ENCODE results near the gene PPP4R3A.
A peak's percentile ranks its signal among the peaks of the same experiment; 100 is the strongest.
"Not testable (repeated sequence)": the region's sequence is repeated elsewhere in the genome, so short reads cannot be mapped to it uniquely, and the experiment has no call there.

Gene PPP4R3A

DNA sequence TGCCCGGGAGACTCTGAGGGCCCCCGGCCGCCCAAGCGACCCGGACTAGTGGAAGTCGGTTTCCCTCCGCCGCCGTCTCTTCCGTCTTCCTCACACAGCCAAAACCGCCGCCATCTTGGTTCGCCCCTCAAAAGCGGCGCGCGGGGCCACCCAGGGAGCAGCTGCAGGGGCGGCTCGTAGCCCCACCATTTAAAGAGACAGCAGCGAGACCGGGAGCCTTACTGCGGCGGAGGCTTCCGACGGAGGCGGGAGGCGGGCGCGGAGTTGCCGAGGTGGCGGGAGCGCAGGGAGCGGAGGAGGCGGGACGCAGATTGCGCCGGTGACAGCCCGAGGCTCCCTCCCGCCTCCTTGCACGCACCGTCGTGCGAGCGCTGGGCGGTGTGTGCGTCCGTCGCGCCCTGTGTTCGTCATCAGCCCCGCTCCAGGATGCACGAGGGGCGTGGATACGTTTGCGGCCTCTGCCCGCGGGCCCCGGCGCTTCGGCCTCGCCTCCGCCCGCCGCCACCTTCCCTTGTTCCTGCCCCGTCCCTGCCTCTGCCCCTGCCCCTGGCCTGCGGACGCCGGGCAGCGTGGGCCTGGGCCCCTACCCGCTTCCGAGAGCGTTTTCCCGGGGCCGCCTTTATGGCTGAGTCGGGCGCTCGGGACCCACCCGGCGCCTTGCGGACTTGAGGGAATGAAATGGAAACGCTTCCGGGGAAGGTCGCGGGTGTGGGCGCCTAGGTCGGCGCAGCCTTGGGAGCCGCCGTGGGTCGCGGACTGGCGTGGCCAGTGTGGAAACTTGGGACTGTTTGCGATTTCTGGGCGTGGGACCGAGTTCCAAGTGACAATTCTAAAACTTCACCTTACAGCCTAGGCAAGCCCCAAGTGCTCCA lies at the start of gene PPP4R3A:
Gene PPP4R3A, minus strand, starts transcription at position 140 of the 872 bp plus-strand sequence. CDS start 663 bp downstream, outside the sequence.
- peak; percentile 97 for DNase-seq

- no peak for DNase-seq
Measured at GRCh38 chr14:91555531-91555930, 45.4 kb upstream of the PPP4R3A start.

DNA sequence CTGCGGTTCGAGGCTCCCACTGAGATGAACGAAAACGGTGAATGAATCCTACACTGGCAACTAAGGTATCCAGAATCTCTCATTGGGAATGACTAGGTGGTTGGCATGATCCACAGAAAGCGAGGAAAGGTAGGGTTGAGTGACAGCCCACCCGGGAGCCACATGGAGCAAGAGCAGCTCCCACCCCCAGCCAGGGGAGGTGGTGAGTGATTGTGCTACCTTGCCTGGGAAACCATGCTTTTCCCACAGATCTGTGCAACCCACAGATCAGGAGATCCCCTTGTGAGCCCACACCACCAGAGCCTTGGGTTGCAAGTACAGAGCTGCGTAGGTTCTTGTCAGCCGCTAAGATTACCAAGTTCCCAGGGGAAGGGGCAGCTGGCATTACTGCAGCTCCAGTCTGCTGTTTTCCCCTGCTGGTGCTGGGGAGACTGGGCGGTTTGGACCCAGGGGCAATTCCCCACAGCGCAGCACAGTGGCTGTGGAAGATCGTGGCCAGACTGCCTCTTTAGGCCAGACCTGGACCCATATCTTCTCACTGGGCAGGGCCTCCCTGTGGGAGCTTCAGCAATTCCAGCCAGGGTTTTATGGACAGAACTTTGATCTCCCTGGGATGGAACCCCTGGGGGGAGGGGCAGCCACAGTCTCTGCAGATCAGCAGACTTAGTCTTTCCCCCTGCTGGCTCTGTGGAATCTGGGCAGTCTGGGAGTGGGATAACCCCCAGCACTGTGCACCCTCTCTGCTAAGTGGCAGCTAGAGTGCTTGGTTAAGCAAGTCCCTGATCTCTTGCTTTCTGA lies 44.6 kb upstream of the PPP4R3A start:
- no peak for DNase-seq

- DNase-seq, result no peak
Measured at GRCh38 chr14:91548108-91548507, 38.0 kb upstream of the PPP4R3A start.

- DNase-seq, result peak; percentile 17
Measured at GRCh38 chr14:91545946-91546716, 36.0 kb upstream of the PPP4R3A start.

DNA sequence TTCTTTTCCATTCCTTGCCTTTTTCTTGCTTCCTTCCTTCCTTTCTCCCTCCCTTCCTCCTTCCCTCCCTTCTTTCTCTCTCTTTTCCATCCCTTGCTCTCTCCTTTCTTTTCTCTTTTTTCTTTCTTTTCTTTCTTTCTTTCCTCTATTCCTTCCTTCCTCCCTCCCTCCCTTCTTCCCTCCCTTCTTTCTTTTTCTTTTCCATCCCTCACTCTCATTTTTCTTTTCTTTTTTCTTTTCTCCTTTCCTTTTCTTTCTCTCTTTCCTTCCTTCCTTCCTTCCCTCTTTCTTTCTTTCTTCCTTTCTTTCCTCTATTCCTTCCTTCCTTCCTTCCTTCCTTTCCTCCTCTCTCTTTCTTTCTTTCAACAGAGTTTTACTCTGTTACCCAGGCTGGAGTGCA lies 35.1 kb upstream of the PPP4R3A start:
- DNase-seq, result no peak

- no peak for DNase-seq
Measured at GRCh38 chr14:91536327-91536726, 26.2 kb upstream of the PPP4R3A start.

GRCh38 chr14:91534059-91534458 lies 23.9 kb upstream of the PPP4R3A start:
- not testable (repeated sequence) for DNase-seq

GRCh38 chr14:91533623-91534022 lies 23.5 kb upstream of the PPP4R3A start:
- no peak for DNase-seq

GRCh38 chr14:91523972-91524371 lies 13.9 kb upstream of the PPP4R3A start:
- DNase-seq, result no peak

GRCh38 chr14:91521061-91521640 lies 11.0 kb upstream of the PPP4R3A start:
- no peak for DNase-seq

GRCh38 chr14:91520138-91520537 lies 10.0 kb upstream of the PPP4R3A start:
- no peak for DNase-seq

- no peak for DNase-seq
Measured at GRCh38 chr14:91519239-91520036, 9.3 kb upstream of the PPP4R3A start.

DNA sequence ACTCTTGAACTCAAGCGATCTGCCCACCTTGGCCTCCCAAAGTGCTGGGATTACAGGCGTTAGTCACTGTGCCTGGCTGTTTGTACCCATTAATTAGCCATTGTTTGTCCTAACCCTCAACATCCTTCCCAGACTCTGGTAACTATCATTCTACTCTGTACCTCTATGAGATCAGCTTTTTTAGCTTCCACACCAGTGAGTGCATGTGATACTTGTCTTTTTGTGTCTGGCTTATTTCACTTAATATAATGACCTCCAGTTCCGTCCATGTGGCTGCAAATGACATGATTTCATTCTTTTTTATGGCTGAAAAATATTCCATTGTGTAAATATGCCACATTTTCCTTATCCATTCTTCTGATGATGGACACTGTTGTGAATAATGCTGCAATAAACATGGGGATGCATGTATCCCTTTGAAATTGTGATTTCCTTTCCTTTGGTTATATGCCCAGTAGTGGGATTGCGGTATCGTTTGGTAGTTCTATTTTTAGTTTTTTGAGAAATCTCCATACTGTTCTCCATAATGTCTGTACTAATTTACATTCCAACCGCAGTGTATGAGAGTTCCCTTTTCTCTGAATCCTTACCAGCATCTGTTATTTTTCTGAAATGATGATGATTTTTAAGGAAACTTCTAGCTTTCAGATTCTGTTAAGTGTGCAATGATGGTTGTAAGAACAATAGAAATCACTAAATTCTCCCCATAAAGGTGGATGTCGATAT lies 6.7 kb upstream of the PPP4R3A start:
- no peak for DNase-seq

DNA sequence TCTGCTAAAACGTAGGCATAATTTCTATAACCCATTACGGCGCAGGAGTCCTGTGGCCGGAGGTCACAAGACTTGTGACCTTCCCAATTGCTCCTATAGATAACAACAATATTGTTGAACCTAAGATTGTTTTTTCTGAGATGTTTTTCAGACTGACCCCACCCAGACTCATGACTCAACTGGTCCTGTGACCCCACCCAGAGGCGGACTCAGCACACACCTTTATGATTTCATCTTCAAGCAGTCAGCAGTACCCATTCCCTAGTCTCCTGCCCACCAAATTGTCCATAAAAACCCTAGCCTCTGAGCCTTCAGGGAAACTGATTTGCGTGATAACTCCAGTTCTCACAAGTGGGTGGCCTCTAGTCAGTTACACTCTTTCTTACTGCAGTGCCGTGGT lies 5.9 kb upstream of the PPP4R3A start:
- no peak for DNase-seq

GRCh38 chr14:91511043-91511383 lies 903 bp upstream of the PPP4R3A start:
- DNase-seq, result peak; percentile 45

GRCh38 chr14:91509878-91510170 lies 286 bp downstream of the PPP4R3A start:
- DNase-seq, result peak; percentile 69

DNA sequence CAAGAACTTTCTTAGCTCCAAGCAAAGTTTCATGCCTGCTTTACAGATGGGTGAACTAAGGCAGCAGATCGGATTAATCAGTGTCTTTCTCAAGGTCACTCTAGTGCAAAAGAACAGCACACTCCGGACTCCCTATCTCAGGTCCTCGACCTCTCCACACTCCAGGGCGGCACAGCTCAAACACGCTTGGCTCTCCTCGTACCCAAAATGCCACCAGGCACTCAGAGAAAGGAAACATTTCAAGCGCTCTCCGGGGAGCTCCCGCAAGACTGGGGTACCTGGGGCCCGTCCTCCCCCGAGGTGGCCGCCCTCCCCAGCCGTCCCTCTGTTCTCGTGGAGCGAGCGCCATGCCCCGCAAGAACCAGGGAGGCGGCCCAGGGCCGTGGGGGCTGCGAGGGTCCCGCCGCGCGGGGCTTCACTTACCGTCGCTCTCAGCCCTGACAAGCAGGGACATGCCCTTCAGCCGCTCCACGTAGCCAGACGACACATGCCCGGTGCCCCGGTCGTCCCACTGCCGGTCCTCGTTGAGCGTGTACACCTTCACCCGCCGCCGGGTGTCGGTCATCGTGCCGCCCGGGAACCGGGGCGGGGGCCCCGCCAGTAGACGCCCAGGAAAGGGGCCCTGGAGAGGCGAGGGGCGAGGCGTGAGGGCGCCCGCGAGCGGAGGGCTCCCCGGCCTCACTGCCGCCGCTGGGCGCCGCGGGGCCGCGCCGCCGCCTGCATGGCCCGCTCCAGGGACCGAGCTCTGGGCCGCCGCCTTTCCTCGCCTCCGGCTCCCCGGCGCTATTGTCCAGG lies 830 bp downstream of the PPP4R3A start:
- peak; percentile 22 for DNase-seq

DNA sequence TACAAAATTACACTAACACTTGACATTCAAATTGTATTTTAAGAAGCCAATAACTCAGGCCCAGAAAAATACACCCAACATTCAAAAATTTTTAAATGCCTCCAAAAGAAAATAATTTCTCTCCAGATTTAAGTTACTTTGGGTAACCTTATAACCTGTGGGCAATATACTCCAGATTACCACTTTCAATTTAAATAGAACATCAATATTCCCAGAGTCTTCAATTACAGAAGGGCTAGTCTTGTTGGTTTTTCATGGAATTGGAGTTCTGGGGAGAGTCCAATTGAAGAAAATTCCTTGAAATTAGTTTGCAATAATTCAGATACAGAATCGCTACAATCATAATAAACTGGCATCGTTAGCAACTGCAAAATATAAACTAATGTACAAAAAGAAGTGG lies 2.0 kb downstream of the PPP4R3A start:
- DNase-seq, result no peak

GRCh38 chr14:91506226-91506625 lies 3.9 kb downstream of the PPP4R3A start:
- no peak for DNase-seq
